Activated gamma-delta T cell treated with Interleukin-2 at 50 U/mL for 16 hours (primary cell): ENCODE data around the gene GALK1.
A peak's percentile ranks its signal among the peaks of the same experiment; 100 is the strongest.

Source experiments
- DNase-seq: peaks from one replicate; pipeline ENCODE4 v3.0.0-alpha.2; 2020

GALK1 gene

GRCh38 chr17:75722542-75723095 lies 42.4 kb downstream of the GALK1 start:
- DNase-seq: no peak

GRCh38 chr17:75722076-75722475 lies 42.9 kb downstream of the GALK1 start:
- DNase-seq: no peak

- DNase-seq: no peak
Observed at GRCh38 chr17:75721463-75722011, 43.5 kb downstream of the GALK1 start.

GRCh38 chr17:75720656-75721462 lies 44.1 kb downstream of the GALK1 start, which contains the start of gene ITGB4:
Gene ITGB4, plus strand, starts transcription at chr17:75721459. Its CDS starts 3,245 bp downstream, at chr17:75724704.
- peak; percentile 62 for DNase-seq

- DNase-seq: no peak
Observed at GRCh38 chr17:75719732-75720131, 45.3 kb downstream of the GALK1 start.

- no peak for DNase-seq
Observed at GRCh38 chr17:75712446-75712845, 52.5 kb downstream of the GALK1 start.
